Epithelial cell of esophagus (primary cell): ENCODE data around the gene MIOX.

Experiments
- DNase-seq: peaks from one replicate; pipeline ENCODE4 v3.0.0; 2010; ENCODE audit warnings: low read depth
- H3K4me3 ChIP-seq: 2 replicates; pipeline ENCODE4 v1.5.1; 2011; ENCODE audit warnings: mild to moderate bottlenecking, low read length, control low read depth
- CTCF ChIP-seq: IDR thresholded peaks from 2 replicates; pipeline ENCODE4 v1.5.1; 2011; ENCODE audit warnings: low read depth, mild to moderate bottlenecking, low read length, control low read depth, inconsistent platforms; ENCODE audit not compliant: insufficient read depth; ENCODE audit errors: missing control alignments

Gene MIOX

DNA sequence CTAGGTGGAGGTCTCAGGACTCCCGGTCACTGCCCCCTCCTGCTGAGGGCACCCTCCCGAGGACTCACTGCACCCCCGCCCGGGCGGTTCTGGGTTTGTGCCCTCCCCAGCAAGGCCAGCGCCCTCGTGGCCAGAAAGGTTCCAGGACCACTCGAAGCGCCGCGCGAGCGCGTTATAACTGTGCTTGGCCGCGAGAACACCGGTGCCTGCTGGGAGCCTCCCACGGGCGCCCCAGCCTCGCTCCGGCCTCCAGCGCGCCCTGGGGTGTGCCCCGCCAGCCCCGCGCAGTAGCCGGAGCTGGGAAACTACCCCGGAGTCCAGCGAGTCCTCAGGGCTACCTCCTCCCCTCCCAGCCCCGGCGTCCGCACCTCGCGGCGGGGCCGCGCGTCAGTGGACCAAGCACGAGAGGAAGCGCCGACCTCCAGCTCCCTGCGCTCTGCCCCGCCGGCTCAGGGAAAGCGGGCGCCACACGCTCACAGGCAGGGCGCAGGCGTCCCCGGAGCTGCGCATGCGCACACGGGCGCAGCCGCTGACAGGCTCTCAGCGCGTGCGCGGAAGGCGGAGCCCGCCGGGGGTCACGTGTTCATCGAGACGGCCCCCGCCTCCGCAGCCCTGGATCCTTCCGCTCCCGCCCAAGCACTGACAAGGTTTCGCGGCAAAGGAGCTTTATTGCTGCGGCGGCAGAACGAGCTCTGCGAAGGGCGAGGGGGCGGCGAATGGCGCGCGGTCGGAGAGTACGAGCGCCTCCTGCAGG lies 38.6 kb downstream of the MIOX start, which contains the start of gene SCO2:
Gene SCO2, minus strand, starts transcription at position 495 of the 754 bp plus-strand sequence. CDS start 1,187 bp downstream, outside the sequence.
- peak within 1 kb of the TSS; percentile 82 for H3K4me3 ChIP-seq
- TF ChIP-seq CTCF: no peak
- peak; percentile 97 for DNase-seq

- TF ChIP-seq CTCF: no peak
- no peak for DNase-seq
- H3K4me3 ChIP-seq: peak overlapping the region; percentile 82
Observed at GRCh38 chr22:50525858-50526107, 39.1 kb downstream of the MIOX start.

- TF ChIP-seq CTCF: peak; percentile 17
- peak; percentile 78 for DNase-seq
- peak overlapping the region; percentile 82 for H3K4me3 ChIP-seq
Observed at GRCh38 chr22:50526108-50526833, 39.6 kb downstream of the MIOX start.

DNA sequence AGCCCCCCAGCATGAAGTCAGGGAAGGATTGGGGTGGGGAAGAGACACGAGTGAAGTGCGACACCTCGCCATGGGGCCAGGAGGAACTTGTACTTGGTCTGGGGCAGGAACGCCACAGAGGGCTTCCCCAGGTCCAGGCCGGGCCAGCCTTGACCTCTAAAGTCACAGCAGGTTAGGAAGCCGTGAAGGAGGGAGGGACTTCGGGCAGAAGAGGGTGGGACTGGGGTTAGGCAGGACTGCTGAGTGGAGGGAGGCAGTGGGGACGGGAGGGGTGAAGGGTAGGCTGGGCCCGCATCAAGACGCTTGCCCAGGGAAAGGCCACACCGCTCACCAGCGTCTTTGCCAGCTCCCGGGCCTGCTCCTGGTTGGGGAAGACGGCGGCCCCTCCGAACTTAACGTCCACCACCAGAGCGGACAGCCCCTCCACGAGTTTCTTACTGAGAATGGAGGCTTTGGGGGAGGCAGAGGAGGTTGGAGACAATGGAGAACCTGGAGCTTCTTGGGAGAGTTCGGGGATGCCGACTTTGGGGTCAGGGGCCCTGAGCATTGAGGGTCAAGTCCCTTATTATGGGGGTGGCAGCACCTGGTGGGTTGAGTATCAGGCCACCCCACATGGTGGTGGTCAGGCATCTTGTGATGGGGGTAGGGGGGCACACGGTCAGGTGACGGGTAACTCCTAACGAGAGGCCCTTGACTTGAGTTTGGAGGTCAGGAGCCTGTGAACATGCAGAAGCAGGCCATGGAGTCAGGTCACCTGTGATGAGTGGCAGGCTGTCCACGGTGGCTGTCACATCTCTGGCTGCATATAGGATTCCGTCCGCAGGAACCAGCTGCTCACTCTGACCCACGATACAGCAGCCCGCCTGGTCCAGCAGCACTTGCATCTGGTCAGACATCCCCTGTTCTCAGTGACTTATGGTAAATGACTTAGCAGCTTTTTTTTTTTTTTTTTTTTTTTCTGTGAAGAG lies 40.5 kb downstream of the MIOX start:
- TF ChIP-seq CTCF: no peak
- peak; percentile 55 for DNase-seq
- peak overlapping the region; percentile 82 for H3K4me3 ChIP-seq

GRCh38 chr22:50527921-50528681 lies 41.4 kb downstream of the MIOX start:
- H3K4me3 ChIP-seq: no peak overlapping the region
- no peak for DNase-seq
- TF ChIP-seq CTCF: no peak
